ENCODE results near the gene PRDM12.

DNA sequence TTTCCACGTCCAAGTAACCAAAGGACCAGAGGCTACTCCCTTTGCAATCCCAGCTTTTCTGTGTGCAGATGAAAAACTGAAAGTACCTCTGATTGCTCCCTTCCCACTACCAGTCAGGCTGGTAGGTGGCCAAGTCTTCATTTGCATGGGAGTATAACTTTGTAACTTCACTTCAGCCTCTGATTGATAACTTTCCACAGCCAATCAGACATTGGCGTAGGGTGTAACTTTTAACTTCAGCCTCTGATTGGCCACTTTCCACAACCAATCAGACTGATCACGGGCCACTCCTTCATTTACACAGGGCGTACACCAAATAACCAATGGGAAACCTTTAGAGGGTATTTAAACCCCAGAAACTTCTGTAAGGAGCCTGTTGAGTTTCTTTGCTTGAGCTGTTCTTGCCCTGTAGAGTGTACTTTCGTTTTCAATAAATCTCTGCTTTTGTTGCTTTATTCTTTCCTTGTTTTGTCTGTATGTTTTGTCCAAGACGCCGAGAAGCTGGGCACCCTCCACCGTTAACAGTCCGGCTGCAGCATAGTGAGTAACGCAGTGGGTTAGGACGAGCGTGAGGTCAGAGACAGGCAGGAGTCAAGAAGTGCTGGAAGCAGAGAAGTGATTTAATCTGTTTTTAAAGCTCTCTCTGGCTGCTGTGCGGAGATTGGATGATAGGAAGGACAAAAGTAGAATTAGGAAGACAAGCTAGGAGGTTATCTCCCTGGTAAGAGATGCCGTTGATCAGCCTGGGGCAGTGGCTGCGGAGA lies 25.7 kb downstream of the PRDM12 start:
- TF ChIP-seq ZNF274 (IDR thresholded peaks at IDR 0.05; ENCODE audit: low read length) (no peak), ZNF274 (tag by site-specific recombination; IDR thresholded peaks at IDR 0.05; ENCODE audit: borderline replicate concordance) (no peak), CTCF (tag by site-specific recombination; IDR thresholded peaks at IDR 0.05) (no peak), PATZ1 (tag by site-specific recombination; IDR thresholded peaks at IDR 0.05) (no peak), YY1 (tag by site-specific recombination; IDR thresholded peaks at IDR 0.05) (no peak), ZNF248 (tag by site-specific recombination; IDR thresholded peaks at IDR 0.05) (no peak), ZFP37 (tag by site-specific recombination; IDR thresholded peaks at IDR 0.05) (no peak), ZNF639 (tag by site-specific recombination; IDR thresholded peaks at IDR 0.05) (no peak), ZNF555 (tag by site-specific recombination; conservative IDR thresholded peaks at IDR 0.05) (no peak), KLF16 (tag by site-specific recombination; IDR thresholded peaks at IDR 0.05) (no peak)
- TF ChIP-seq, protein P1, sequence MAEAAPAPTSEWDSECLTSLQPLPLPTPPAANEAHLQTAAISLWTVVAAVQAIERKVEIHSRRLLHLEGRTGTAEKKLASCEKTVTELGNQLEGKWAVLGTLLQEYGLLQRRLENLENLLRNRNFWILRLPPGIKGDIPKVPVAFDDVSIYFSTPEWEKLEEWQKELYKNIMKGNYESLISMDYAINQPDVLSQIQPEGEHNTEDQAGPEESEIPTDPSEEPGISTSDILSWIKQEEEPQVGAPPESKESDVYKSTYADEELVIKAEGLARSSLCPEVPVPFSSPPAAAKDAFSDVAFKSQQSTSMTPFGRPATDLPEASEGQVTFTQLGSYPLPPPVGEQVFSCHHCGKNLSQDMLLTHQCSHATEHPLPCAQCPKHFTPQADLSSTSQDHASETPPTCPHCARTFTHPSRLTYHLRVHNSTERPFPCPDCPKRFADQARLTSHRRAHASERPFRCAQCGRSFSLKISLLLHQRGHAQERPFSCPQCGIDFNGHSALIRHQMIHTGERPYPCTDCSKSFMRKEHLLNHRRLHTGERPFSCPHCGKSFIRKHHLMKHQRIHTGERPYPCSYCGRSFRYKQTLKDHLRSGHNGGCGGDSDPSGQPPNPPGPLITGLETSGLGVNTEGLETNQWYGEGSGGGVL (tag by site-specific recombination; IDR thresholded peaks at IDR 0.05), result no peak

Measured in HEK293 (cell line).